HepG2 (cell line): ENCODE measurements around the gene P3H4. TPM values are rescaled to one million over a fixed set of nuclear protein-coding genes. Genes with fewer than 3 reads are reported as not detected.

Experiments used
- ATAC-seq: fragments of 200-7000 bp; cut with Tn5 transposase; 3 replicates; pipeline ENCODE4 v1.9.1; 2020; ENCODE audit warnings: mild to moderate bottlenecking, moderate library complexity
- BruUV-seq: library from RNA; stranded (reverse); fragments of 400-500 nt; replicated peaks from 2 replicates; lab custom pipeline; 2021; lab: Mats Ljungman, UMichigan
- CTCF ChIA-PET: fragments of 300-600 bp; formaldehyde crosslinking; extraction: SDS; loops from one replicate; lab custom pipeline; 2021; ENCODE audit warnings: low total read pairs, inconsistent platforms, low intra/inter-chr PET ratio; lab: Yijun Ruan, JAX
- POLR2A ChIA-PET: fragments of 350-600 bp; sonication (Branson Sonifier 250); formaldehyde crosslinking; loops from one replicate; lab custom pipeline; 2020; ENCODE audit warnings: antibody characterized with exemption, inconsistent platforms; lab: Yijun Ruan, JAX
- DNase-seq: peaks from one replicate; pipeline ENCODE4 v3.0.0-alpha.2; 2015; ENCODE audit warnings: low spot score
- FAIRE-seq: peaks from 3 replicates; lab custom pipeline; 2011; peaks lifted over from hg19 to GRCh38; lab: Jason Lieb, UNC
- H2AFZ ChIP-seq: one replicate; pipeline ENCODE4 v1.6.1; 2011; ENCODE audit warnings: low read length, inconsistent platforms
- H3K27ac ChIP-seq: fragments of 300-600 bp; 3 replicates; pipeline ENCODE4 v1.8.0; 2011; ENCODE audit warnings: mixed run types, mild to moderate bottlenecking, mixed read lengths, low read length, inconsistent platforms; ENCODE audit not compliant: insufficient read depth; ENCODE audit errors: extremely low read length
- H3K27me3 ChIP-seq, 2 experiments: fragments of 200-600 bp in 1 of 2; 2 replicates in 1 of 2; 3 replicates in 1 of 2; pipeline versions ENCODE4 v1.6.0 to v1.8.0; 2011; ENCODE audit warnings: low read length in 2 of 2, mild to moderate bottlenecking in 2 of 2, moderate library complexity in 2 of 2, inconsistent platforms in 1 of 2; ENCODE audit not compliant: insufficient read depth in 2 of 2, control insufficient read depth in 1 of 2
- H3K36me3 ChIP-seq, 2 experiments: fragments of 200-600 bp in 1 of 2; replicated peaks in 1 of 2; 2 replicates in 1 of 2; 3 replicates in 1 of 2; pipeline versions ENCODE4 v1.5.1 to v1.8.0; 2011; ENCODE audit warnings: low read length in 2 of 2, inconsistent platforms in 1 of 2; ENCODE audit not compliant: insufficient read depth in 2 of 2, control insufficient read depth in 1 of 2
- H3K4me1 ChIP-seq: 2 replicates; pipeline ENCODE4 v1.5.1; 2012; ENCODE audit warnings: low read length, inconsistent platforms; ENCODE audit not compliant: insufficient read depth
- H3K4me2 ChIP-seq: 2 replicates; pipeline ENCODE4 v1.6.0; 2011; ENCODE audit warnings: low read depth, low read length, inconsistent platforms
- H3K4me3 ChIP-seq, 3 experiments: fragments of 200-600 bp in 1 of 3; sonication (generic), shearing (Covaris generic) in 1 of 3; replicated peaks in 1 of 3; 2 replicates each; pipeline ENCODE4 v1.5.1; 2011 to 2016; ENCODE audit warnings: low read length in 3 of 3, inconsistent platforms in 2 of 3, low read depth in 2 of 3, mild to moderate bottlenecking in 2 of 3, control low read depth in 1 of 3, mixed read lengths in 1 of 3; ENCODE audit not compliant: insufficient read depth in 1 of 3
- H3K79me2 ChIP-seq: one replicate; pipeline ENCODE4 v1.6.1; 2011; ENCODE audit warnings: low read length, inconsistent platforms; ENCODE audit not compliant: insufficient read depth
- H3K9ac ChIP-seq: 2 replicates; pipeline ENCODE4 v1.6.0; 2011; ENCODE audit warnings: mild to moderate bottlenecking, low read depth, low read length, inconsistent platforms; ENCODE audit not compliant: insufficient read depth
- H3K9me3 ChIP-seq: 2 replicates; pipeline ENCODE4 v1.5.1; 2012; ENCODE audit warnings: mild to moderate bottlenecking, low read length
- H4K20me1 ChIP-seq: 2 replicates; pipeline ENCODE4 v1.6.0; 2011; ENCODE audit warnings: inconsistent platforms, mild to moderate bottlenecking, low read length, moderate library complexity; ENCODE audit not compliant: insufficient read depth
- ARNTL ChIP-seq: sonication (generic); formaldehyde crosslinking; IDR thresholded peaks from 2 replicates; pipeline ENCODE4 v1.4.0; 2020; ENCODE audit warnings: mild to moderate bottlenecking, missing genetic modification reagents
- CCDC6 ChIP-seq: sonication (generic); formaldehyde crosslinking; IDR thresholded peaks from 2 replicates; pipeline ENCODE4 v1.8.1; 2022; ENCODE audit warnings: mild to moderate bottlenecking, missing genetic modification reagents, moderate library complexity
- REPIN1 ChIP-seq: sonication (generic); formaldehyde crosslinking; IDR thresholded peaks from 2 replicates; pipeline ENCODE4 v1.8.0; 2022; ENCODE audit warnings: missing genetic modification reagents, low read depth, mild to moderate bottlenecking, borderline replicate concordance
- TEAD3 ChIP-seq: optimal IDR thresholded peaks from 2 replicates; pipeline ENCODE3; 2016; ENCODE audit warnings: borderline replicate concordance
- ZNF556 ChIP-seq: sonication (generic); formaldehyde crosslinking; IDR thresholded peaks from 2 replicates; pipeline ENCODE4 v1.4.0; 2020; ENCODE audit warnings: mild to moderate bottlenecking, missing genetic modification reagents, borderline replicate concordance
- ZNF788 ChIP-seq: sonication (generic); formaldehyde crosslinking; IDR thresholded peaks from 2 replicates; pipeline ENCODE4 v1.5.0; 2020; ENCODE audit warnings: mild to moderate bottlenecking, missing genetic modification reagents, borderline replicate concordance
- WGBS: methylation state at CpG from one replicate; pipeline ENCODE4 v1.1.6; 2017; ENCODE audit warnings: low lambda C conversion rate; 5-methylcytosine and 5-hydroxymethylcytosine counted together
- in situ Hi-C: cut with HindIII; loops from 2 replicates; pipeline ENCODE4 v1.10.0; 2017; ENCODE audit warnings: low pct_unique_long_range_greater_than_20kb; ENCODE audit not compliant: extremely low pct_ligation_motif_present
- intact Hi-C: fragments of 100-400 bp; cut with micrococcal nuclease; formaldehyde crosslinking; loops from one replicate; pipeline ENCODE4 v1.10.0; 2022; ENCODE audit not compliant: unreplicated experiment
- polyA plus RNA-seq, 8 experiments: library from polyadenylated mRNA; depleted of rRNA in 3 of 8; stranded (reverse) in 7 of 8; unstranded in 1 of 8; fragments of >200 nt; fragmentation: Illumina TruSeq in 4 of 8; extraction: Trizol in 4 of 8; gene quantifications; 2 replicates each; pipeline versions ENCODE4 v1.2.1 to v1.2.3, GENCODE V29; 2011 to 2016; ENCODE audit warnings: low read depth in 4 of 8, missing spikeins in 1 of 8, mixed read lengths in 1 of 8; ENCODE audit not compliant: insufficient read depth in 1 of 8
- total RNA-seq, 5 experiments: library from RNA; depleted of rRNA; stranded (reverse); fragments of >200 nt; fragmentation: Illumina TruSeq; extraction: Trizol; gene quantifications; 2 replicates each; pipeline ENCODE4 v1.2.3, GENCODE V29; 2016; ENCODE audit warnings: low read depth in 1 of 5
- TF ChIP-seq, protein P1 (sequence below), 2 experiments: sonication (generic) in 1 of 2; formaldehyde crosslinking in 1 of 2; IDR thresholded peaks; 2 replicates each; pipeline versions ENCODE4 v1.4.0 to v1.6.1; 2016 to 2020; ENCODE audit warnings: borderline replicate concordance in 1 of 2, low read depth in 1 of 2, mild to moderate bottlenecking in 1 of 2, missing genetic modification reagents in 1 of 2
- TF ChIP-seq, protein P2 (sequence below): sonication (generic); formaldehyde crosslinking; IDR thresholded peaks from 2 replicates; pipeline ENCODE4 v1.5.0; 2020; ENCODE audit warnings: missing genetic modification reagents
- TF ChIP-seq, protein P3 (sequence below): sonication (generic); formaldehyde crosslinking; IDR thresholded peaks from 2 replicates; pipeline ENCODE4 v1.4.0; 2020; ENCODE audit warnings: mild to moderate bottlenecking, missing genetic modification reagents
- TF ChIP-seq, protein P4 (sequence below): sonication (generic); formaldehyde crosslinking; IDR thresholded peaks from 2 replicates; pipeline ENCODE4 v1.4.0; 2020; ENCODE audit warnings: missing genetic modification reagents, borderline replicate concordance

The P3H4 gene
- total and polyA plus RNA-seq, 2 of the 13 experiments (the other 11 are each of a cell fraction or from before 2014, with no cell fraction given): 37.1 to 50.6 TPM

DNA sequence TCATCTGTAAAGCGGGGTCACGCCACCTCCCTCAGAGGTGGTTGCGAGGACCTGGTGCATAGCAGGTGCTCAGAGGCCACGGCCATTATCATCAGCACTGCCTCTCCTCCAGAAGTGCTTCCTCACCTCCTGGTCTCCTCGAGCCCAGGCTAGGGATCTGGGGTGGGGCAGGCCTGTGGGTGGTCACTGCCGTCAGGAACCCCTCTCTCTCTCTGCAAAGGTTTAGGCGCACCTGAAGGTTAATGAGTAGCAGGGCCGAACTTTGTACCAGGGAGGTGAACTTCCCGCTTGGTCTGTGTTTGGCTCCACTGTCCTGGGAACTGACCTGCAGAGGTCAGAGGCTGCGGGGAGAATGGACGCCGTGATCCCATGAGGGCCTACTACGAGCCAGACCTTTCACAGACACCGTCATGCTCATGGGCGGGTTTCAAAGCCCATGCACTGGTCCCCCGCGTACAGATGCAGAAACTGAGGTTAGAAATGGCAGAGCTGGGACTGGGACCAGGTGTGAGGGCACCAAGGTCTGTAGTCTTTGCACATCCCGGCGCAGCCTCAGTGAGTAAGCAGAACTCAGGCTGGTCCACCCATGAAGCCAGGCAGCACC, 39.1 kb downstream of the P3H4 start:
- 21% methylated on average over 12 of the region's 19 CpGs for WGBS
- CTCF ChIA-PET: interaction anchor here (1.3 kb wide), 1 partner anchor 35 kb away, joined by 4 read pairs; no protein-coding TSS in a partner anchor
- H3K27ac ChIP-seq: peak overlapping the region; percentile 80
- H3K27me3 ChIP-seq: no peaks in the 10 kb centered on the region
- H3K9ac ChIP-seq: peak overlapping the region; percentile 60
- no peak overlapping the region for H2AFZ ChIP-seq
- POLR2A ChIA-PET: interaction anchor here (0.9 to 3.2 kb wide), 15 partner anchors 11 to 193 kb away, joined by 3 to 62 read pairs (median 5); partner anchors contain the start of genes CNP, EIF1, FKBP10 and JUP
- H3K9me3 ChIP-seq: no peaks in the 10 kb centered on the region
- H3K4me3 ChIP-seq: peak overlapping the region; percentile 36 to 67 (median 38); a peak in 5 of 6 replicates
- DNase-seq (peak; percentile 83), ATAC-seq (peak; percentile 59), FAIRE-seq (peak; percentile 97)
- no peaks in the 10 kb centered on the region for H3K79me2 ChIP-seq
- in situ Hi-C loops (no loop called here), intact Hi-C loops (loop anchor here (1.0 kb wide), 1 partner anchor 14 kb away; the partner anchor contains the start of gene JUP)
- H3K4me1 ChIP-seq: peaks cover 50% of the 10 kb centered on the region
- BruUV-seq: no TSS peak
- peak overlapping the region; percentile 84 for H3K4me2 ChIP-seq
- no peaks in the 10 kb centered on the region for H4K20me1 ChIP-seq
- H3K36me3 ChIP-seq: peaks cover 9 to 33% of the 10 kb centered on the region in 2 experiments; a peak in 4 of 5 replicates
- TF ChIP-seq ARNTL (CRISPR knock-in tag): peak; percentile 55; the same call in 1 of the 2 replicates
- TF ChIP-seq CCDC6 (CRISPR knock-in tag): peak; percentile 74; the same call in 1 of the 2 replicates
- TF ChIP-seq REPIN1 (CRISPR knock-in tag): peak; percentile 55; the same call in 1 of the 2 replicates
- TF ChIP-seq, protein P1, sequence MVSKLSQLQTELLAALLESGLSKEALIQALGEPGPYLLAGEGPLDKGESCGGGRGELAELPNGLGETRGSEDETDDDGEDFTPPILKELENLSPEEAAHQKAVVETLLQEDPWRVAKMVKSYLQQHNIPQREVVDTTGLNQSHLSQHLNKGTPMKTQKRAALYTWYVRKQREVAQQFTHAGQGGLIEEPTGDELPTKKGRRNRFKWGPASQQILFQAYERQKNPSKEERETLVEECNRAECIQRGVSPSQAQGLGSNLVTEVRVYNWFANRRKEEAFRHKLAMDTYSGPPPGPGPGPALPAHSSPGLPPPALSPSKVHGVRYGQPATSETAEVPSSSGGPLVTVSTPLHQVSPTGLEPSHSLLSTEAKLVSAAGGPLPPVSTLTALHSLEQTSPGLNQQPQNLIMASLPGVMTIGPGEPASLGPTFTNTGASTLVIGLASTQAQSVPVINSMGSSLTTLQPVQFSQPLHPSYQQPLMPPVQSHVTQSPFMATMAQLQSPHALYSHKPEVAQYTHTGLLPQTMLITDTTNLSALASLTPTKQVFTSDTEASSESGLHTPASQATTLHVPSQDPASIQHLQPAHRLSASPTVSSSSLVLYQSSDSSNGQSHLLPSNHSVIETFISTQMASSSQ (IDR thresholded peaks at IDR 0.05; ENCODE audit: low read depth): peak; percentile 95
- TF ChIP-seq, protein P1 (CRISPR knock-in tag; IDR thresholded peaks at IDR 0.05; ENCODE audit: borderline replicate concordance): peak; percentile 98
- TF ChIP-seq, protein P2, sequence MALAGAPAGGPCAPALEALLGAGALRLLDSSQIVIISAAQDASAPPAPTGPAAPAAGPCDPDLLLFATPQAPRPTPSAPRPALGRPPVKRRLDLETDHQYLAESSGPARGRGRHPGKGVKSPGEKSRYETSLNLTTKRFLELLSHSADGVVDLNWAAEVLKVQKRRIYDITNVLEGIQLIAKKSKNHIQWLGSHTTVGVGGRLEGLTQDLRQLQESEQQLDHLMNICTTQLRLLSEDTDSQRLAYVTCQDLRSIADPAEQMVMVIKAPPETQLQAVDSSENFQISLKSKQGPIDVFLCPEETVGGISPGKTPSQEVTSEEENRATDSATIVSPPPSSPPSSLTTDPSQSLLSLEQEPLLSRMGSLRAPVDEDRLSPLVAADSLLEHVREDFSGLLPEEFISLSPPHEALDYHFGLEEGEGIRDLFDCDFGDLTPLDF (CRISPR knock-in tag): 0 out of 2 replicates have a peak, but pooled peaks have one; percentile 38
- peak; percentile 83; the same call in 1 of the 2 replicates for TF ChIP-seq ZNF788 (CRISPR knock-in tag)
- peak; percentile 37 for TF ChIP-seq TEAD3
- TF ChIP-seq ZNF556 (CRISPR knock-in tag): peak; percentile 95; the same call in 1 of the 2 replicates
- TF ChIP-seq, protein P3, sequence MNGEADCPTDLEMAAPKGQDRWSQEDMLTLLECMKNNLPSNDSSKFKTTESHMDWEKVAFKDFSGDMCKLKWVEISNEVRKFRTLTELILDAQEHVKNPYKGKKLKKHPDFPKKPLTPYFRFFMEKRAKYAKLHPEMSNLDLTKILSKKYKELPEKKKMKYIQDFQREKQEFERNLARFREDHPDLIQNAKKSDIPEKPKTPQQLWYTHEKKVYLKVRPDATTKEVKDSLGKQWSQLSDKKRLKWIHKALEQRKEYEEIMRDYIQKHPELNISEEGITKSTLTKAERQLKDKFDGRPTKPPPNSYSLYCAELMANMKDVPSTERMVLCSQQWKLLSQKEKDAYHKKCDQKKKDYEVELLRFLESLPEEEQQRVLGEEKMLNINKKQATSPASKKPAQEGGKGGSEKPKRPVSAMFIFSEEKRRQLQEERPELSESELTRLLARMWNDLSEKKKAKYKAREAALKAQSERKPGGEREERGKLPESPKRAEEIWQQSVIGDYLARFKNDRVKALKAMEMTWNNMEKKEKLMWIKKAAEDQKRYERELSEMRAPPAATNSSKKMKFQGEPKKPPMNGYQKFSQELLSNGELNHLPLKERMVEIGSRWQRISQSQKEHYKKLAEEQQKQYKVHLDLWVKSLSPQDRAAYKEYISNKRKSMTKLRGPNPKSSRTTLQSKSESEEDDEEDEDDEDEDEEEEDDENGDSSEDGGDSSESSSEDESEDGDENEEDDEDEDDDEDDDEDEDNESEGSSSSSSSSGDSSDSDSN (CRISPR knock-in tag): no peak; the same call in 1 of the 2 replicates
- TF ChIP-seq, protein P4, sequence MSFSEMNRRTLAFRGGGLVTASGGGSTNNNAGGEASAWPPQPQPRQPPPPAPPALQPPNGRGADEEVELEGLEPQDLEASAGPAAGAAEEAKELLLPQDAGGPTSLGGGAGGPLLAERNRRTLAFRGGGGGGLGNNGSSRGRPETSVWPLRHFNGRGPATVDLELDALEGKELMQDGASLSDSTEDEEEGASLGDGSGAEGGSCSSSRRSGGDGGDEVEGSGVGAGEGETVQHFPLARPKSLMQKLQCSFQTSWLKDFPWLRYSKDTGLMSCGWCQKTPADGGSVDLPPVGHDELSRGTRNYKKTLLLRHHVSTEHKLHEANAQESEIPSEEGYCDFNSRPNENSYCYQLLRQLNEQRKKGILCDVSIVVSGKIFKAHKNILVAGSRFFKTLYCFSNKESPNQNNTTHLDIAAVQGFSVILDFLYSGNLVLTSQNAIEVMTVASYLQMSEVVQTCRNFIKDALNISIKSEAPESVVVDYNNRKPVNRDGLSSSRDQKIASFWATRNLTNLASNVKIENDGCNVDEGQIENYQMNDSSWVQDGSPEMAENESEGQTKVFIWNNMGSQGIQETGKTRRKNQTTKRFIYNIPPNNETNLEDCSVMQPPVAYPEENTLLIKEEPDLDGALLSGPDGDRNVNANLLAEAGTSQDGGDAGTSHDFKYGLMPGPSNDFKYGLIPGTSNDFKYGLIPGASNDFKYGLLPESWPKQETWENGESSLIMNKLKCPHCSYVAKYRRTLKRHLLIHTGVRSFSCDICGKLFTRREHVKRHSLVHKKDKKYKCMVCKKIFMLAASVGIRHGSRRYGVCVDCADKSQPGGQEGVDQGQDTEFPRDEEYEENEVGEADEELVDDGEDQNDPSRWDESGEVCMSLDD (CRISPR knock-in tag): 0 out of 2 replicates have a peak, but pooled peaks have one; percentile 61
